Spleen (tissue), 11 donors: Measurements from ENCODE around the gene VPS8. TPM values are rescaled to one million over a fixed set of nuclear protein-coding genes. Genes with fewer than 3 reads are reported as not detected.
A peak's percentile ranks its signal among the peaks of the same experiment; 100 is the strongest.

ENCODE experiments used
- DNase-seq: peaks from one replicate; pipeline ENCODE4 v3.0.0-alpha.2; 2020
- H3K27ac ChIP-seq, 8 donors: fragments of 200-600 bp; sonication (generic) in 7 of 8; 1 replicate in 4 of 8; 2 replicates in 4 of 8; pipeline versions ENCODE4 v1.5.0 to v1.8.0; 2016 to 2021; ENCODE audit warnings: inconsistent platforms in 4 of 8, mild to moderate bottlenecking in 4 of 8, moderate library complexity in 1 of 8
- H3K27me3 ChIP-seq, 7 donors: fragments of 200-600 bp; sonication (generic) in 6 of 7; replicated peaks in 1 of 7; 1 replicate in 4 of 7; 2 replicates in 3 of 7; pipeline versions ENCODE4 v1.5.0 to v1.8.0; 2016 to 2021; ENCODE audit warnings: inconsistent platforms in 3 of 7, mild to moderate bottlenecking in 1 of 7
- H3K36me3 ChIP-seq, 6 donors: fragments of 200-600 bp; sonication (generic) in 5 of 6; 1 replicate in 4 of 6; 2 replicates in 2 of 6; pipeline versions ENCODE4 v1.5.0 to v1.8.0; 2016 to 2021; ENCODE audit warnings: inconsistent platforms in 2 of 6
- H3K4me1 ChIP-seq, 6 donors: fragments of 200-600 bp; sonication (generic) in 5 of 6; 1 replicate in 3 of 6; 2 replicates in 3 of 6; pipeline versions ENCODE4 v1.5.0 to v1.8.0; 2016 to 2021; ENCODE audit warnings: inconsistent platforms in 3 of 6
- H3K4me3 ChIP-seq, 8 donors: fragments of 200-600 bp; sonication (generic) in 7 of 8; 1 replicate in 4 of 8; 2 replicates in 4 of 8; pipeline versions ENCODE4 v1.5.0 to v1.8.0; 2016 to 2021; ENCODE audit warnings: inconsistent platforms in 4 of 8, mild to moderate bottlenecking in 4 of 8, moderate library complexity in 2 of 8
- H3K9me3 ChIP-seq, 8 donors: fragments of 200-600 bp; sonication (generic) in 7 of 8; 1 replicate in 4 of 8; 2 replicates in 4 of 8; pipeline versions ENCODE4 v1.5.0 to v1.8.0; 2016 to 2021; ENCODE audit warnings: inconsistent platforms in 4 of 8
- POLR2A ChIP-seq, 3 donors: fragments of 450-650 bp; IDR thresholded peaks; one replicate each; pipeline ENCODE4 v1.5.1; 2017; ENCODE audit warnings: antibody characterized with exemption in 3 of 3, mild to moderate bottlenecking in 1 of 3
- POLR2AphosphoS5 ChIP-seq, 3 donors: sonication (generic); formaldehyde crosslinking; IDR thresholded peaks; one replicate each; pipeline ENCODE4 v1.5.1; 2017; ENCODE audit warnings: antibody characterized with exemption in 3 of 3
- WGBS, 5 donors: extraction: QIAGEN DNeasy Blood & Tissue Kit in 3 of 5; methylation state at CpG; one replicate each; pipeline versions ENCODE4 v1.1.5 to v1.1.7; 2013 to 2018; 5-methylcytosine and 5-hydroxymethylcytosine counted together
- intact Hi-C: fragments of 100-400 bp; cut with DNase I; formaldehyde crosslinking; loops from one replicate; pipeline ENCODE4 v1.15.0; 2023; ENCODE audit warnings: low total_unique reads
- polyA plus RNA-seq, 3 donors: library from polyadenylated mRNA; stranded (reverse); fragments of 200-250 nt; gene quantifications; one replicate each; pipeline ENCODE4 v1.2.1, GENCODE V29; 2013
- total RNA-seq, 7 donors: library from RNA; depleted of rRNA in 3 of 7; stranded (reverse); fragments of >200 nt in 3 of 7; fragmentation: NEBNext Ultra II Directional in 4 of 7; extraction: Animal tissue kit (Norgen Biotek cat#: 25700) in 4 of 7; gene quantifications; one replicate each; pipeline versions ENCODE4 v1.1.0 to v1.2.1, GENCODE V29; 2016 to 2021
- TF ChIP-seq, protein P1 (sequence below), 11 experiments: fragments of 200-600 bp in 7 of 11; fragments of 450-650 bp in 4 of 11; sonication (generic) in 4 of 11; IDR thresholded peaks in 8 of 11; conservative IDR thresholded peaks in 3 of 11; 1 replicate in 7 of 11; 2 replicates in 4 of 11; pipeline versions ENCODE4 v1.4.0 to v1.8.0; 2016 to 2021; ENCODE audit warnings: antibody characterized with exemption in 11 of 11, inconsistent platforms in 4 of 11, mild to moderate bottlenecking in 1 of 11
- donor health status: healthy with polysubstance abuse.
- donor health status: DM: no; HTN: no; CAD: no; lungs with moderate emphysema.
- donor health status: DM: no; HTN: no; CAD: no.
- donor health status: Bipolar disorder and iron deficiency.
- donor health status: healthy.
- donor health status: DM: no; HTN: no; CAD: no.
- donor health status: DM: yes; HTN: yes; CAD: no.

Gene VPS8
- total and polyA plus RNA-seq, 10 donors = 9.1 to 169 (median 97.5) TPM

DNA sequence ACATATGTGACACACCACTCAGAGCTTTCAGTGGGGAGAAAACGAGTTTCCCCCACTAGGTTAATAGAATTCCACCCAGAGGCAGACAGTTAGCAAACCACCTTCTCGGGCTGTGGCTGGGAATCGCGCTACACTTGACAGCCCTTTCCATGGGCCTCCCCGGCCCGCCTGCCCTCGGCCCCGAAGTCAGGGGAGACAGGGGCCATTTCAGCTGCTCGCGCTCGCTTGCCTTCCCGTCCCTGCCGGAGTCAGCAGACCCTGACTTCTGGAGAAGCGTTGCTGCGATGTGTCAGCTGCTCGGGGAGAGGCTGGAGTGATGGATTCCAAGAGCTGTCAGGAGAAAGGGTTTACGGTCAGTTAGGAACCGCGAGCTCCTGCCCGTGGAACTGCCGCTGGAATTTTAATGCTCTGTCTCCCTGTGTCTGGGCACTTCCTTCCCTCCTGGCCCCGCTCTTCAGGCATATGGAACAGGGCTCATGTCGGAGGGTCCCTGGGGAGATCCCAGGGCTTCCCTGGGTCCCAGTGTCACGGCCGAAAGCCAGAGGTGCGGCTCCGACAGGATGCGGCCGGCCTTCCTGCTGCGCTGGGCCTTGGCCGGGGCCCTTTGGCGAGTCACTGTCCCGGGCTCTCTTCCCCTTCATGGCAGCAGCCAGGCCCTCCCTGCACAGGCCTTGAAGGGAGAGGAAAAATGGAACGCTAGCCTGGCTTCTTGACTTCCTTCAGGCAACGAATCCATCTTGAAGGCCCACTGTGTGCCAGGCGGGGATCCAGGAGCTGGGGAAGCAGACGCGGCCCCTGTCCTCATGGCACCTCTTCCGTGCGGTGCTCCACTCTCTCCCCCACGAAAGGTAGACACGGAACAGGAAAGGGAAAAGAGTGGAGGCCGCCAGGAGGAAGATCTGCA lies 38.4 kb upstream of the VPS8 start:
- Histone ChIP-seq H3K4me3 (peak overlapping the region in 2 of 8 donors; percentile 2 to 7), H3K27me3 (peaks cover 0 to 7% (median 6%) of the 10 kb centered on the region in 7 donors), H3K4me1 (peaks cover 0 to 13% (median 5%) of the 10 kb centered on the region in 6 donors), H3K27ac (peak overlapping the region; percentile 16 to 82 (median 68)), H3K9me3 (no peaks in the 10 kb centered on the region), H3K36me3 (no peaks in the 10 kb centered on the region)
- TF ChIP-seq POLR2A (IDR thresholded peaks at IDR 0.05) = no peak
- TF ChIP-seq POLR2AphosphoS5 (IDR thresholded peaks at IDR 0.05) = peak; percentile 60 to 84 (median 79)
- intact Hi-C loops = no loop called here
- DNase-seq = peak; percentile 85
- WGBS, 5 donors = 71 to 87% (median 77%) methylated on average over 38 to 43 of the region's 43 CpGs

DNA sequence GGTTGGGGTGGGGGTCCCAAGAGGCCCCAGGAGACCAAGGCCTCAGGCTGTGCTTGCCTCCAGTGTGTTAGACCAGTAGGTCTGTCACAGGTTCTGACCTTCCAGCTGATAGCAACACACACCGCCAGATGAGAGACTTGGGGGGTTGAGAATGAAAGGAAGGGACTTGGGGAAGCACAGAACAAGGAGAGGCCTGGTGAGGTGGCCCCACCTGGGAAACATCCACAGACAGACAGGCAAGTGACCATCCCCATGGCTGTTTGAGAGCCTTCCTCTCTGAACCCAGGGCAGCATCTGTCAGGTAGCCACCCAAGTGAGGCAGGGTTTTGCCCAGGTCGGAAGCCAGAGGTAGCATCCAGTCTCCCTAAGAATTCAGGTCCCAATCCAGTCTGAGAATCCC lies 35.0 kb upstream of the VPS8 start:
- 83 to 93% (median 92%) methylated on average over 1 to 2 of the region's 2 CpGs for WGBS, 5 donors
- Histone ChIP-seq H3K27me3 (peaks cover 0 to 20% (median 7%) of the 10 kb centered on the region in 7 donors), H3K9me3 (no peaks in the 10 kb centered on the region), H3K27ac (no peak overlapping the region), H3K36me3 (no peaks in the 10 kb centered on the region), H3K4me3 (no peak overlapping the region), H3K4me1 (peaks cover 0 to 13% (median 5%) of the 10 kb centered on the region in 6 donors)
- peak; percentile 39 for DNase-seq
- TF ChIP-seq, protein P1, sequence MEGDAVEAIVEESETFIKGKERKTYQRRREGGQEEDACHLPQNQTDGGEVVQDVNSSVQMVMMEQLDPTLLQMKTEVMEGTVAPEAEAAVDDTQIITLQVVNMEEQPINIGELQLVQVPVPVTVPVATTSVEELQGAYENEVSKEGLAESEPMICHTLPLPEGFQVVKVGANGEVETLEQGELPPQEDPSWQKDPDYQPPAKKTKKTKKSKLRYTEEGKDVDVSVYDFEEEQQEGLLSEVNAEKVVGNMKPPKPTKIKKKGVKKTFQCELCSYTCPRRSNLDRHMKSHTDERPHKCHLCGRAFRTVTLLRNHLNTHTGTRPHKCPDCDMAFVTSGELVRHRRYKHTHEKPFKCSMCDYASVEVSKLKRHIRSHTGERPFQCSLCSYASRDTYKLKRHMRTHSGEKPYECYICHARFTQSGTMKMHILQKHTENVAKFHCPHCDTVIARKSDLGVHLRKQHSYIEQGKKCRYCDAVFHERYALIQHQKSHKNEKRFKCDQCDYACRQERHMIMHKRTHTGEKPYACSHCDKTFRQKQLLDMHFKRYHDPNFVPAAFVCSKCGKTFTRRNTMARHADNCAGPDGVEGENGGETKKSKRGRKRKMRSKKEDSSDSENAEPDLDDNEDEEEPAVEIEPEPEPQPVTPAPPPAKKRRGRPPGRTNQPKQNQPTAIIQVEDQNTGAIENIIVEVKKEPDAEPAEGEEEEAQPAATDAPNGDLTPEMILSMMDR (IDR thresholded peaks at IDR 0.05 in 8 of 11, conservative IDR thresholded peaks at IDR 0.05 in 3 of 11) = no peak
- no peak for TF ChIP-seq POLR2AphosphoS5 (IDR thresholded peaks at IDR 0.05)
- TF ChIP-seq POLR2A (IDR thresholded peaks at IDR 0.05) = no peak
- intact Hi-C loops = no loop called here

DNA sequence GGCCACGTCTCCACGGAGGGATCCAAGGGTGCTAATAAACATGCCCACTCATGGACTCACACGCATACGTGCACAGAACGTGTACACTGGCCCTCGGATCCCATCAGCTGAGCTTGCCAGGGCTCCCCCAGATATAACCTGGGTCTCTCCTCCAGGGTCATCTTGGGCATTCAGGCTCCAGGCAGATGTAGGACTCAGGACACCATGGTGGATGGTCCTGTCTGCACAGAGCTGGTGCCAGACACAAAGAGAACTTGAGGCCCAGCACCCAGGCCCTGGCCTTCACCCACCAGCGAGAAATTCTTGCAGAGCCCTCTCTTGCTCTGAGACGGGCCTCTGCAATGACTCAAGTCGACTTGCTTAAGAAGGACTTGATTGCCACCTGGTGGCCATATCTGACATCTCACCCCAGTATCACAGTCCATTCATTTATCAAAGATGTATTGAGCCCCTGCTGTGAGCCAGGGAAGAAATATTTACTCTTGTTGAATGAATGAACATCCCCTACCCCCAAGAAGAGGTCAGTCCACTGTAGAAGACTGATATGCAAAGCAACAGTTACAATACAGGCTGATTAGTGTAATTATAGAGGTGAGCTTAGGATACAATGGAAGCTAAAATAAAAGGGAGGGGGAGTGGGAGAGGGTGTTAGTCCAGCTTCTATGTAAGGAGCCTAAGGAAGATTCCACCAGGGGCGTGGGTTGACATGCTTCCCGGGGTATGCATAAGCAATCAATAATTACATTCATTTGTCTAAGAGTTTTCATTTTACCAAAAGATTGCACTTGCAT lies 34.2 kb upstream of the VPS8 start:
- TF ChIP-seq, protein P1 (IDR thresholded peaks at IDR 0.05 in 8 of 11, conservative IDR thresholded peaks at IDR 0.05 in 3 of 11) = peak; percentile 85 to 96 (median 90)
- TF ChIP-seq POLR2A (IDR thresholded peaks at IDR 0.05) = no peak
- no peak for TF ChIP-seq POLR2AphosphoS5 (IDR thresholded peaks at IDR 0.05)
- WGBS, 5 donors = 42 to 47% (median 44%) methylated on average over 11 of the region's 11 CpGs
- intact Hi-C loops = no loop called here

DNA sequence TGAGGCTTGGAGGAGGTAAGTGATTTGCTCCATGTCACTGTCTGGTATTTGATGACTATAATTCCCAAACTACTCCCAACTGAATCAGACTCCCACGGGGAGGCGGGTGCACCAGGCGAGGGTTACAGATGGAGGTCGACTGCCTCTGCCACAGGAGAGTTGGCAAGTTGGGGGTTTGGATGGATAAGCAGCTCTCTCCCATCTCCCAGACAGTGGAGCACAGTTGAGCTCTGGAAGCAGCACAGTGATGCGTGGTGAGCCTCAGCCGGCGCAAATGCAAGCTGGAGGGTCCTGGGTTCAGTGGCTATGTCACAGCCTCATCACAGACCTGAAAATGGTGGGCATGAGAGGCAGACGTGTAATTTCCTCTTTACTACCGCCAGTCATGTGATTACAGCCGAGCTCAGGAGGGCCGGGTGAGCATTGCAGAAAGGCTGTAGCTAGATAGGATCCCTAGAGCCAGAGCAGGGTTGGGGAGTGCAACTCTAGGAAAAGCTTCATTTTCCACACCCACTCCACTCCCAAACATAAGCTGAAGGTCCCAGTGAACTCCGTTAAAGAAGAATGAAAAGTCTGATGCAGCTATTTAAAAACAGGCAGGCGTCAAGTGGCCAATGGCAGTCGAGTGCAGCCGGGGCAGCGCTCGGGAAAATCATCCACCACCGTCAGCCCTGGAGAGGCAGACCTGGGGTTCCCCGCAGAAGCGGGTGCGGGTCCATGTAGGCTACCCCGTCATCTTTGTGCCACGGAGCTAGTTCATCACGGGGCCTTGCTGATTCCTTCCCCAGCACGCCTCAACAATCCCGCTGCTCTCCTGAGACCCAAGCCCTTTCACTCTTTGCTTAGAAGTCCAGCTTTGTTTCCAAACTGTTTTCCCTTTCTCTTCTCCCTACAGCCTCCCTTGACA lies 33.3 kb upstream of the VPS8 start:
- 64 to 72% (median 64%) methylated on average over 25 to 26 of the region's 26 CpGs for WGBS, 5 donors
- Histone ChIP-seq H3K27ac (no peak overlapping the region), H3K27me3 (peaks cover 0 to 24% (median 7%) of the 10 kb centered on the region in 7 donors), H3K9me3 (no peaks in the 10 kb centered on the region), H3K36me3 (no peaks in the 10 kb centered on the region), H3K4me1 (peaks cover 0 to 6% (median 5%) of the 10 kb centered on the region in 6 donors), H3K4me3 (no peak overlapping the region)
- TF ChIP-seq, protein P1 (IDR thresholded peaks at IDR 0.05 in 8 of 11, conservative IDR thresholded peaks at IDR 0.05 in 3 of 11) = no peak
- no peak for TF ChIP-seq POLR2A (IDR thresholded peaks at IDR 0.05)
- TF ChIP-seq POLR2AphosphoS5 (IDR thresholded peaks at IDR 0.05) = no peak
- intact Hi-C loops = no loop called here
- peak; percentile 69 for DNase-seq

More for the DNA sequence above, 34.2 kb upstream of the VPS8 start:
- no peaks in the 10 kb centered on the region for H3K36me3 ChIP-seq
- peak; percentile 81 for DNase-seq
- peaks cover 0 to 20% (median 7%) of the 10 kb centered on the region in 7 donors for H3K27me3 ChIP-seq
- H3K4me3 ChIP-seq = no peak overlapping the region
- no peaks in the 10 kb centered on the region for H3K9me3 ChIP-seq
- H3K27ac ChIP-seq = no peak overlapping the region
- H3K4me1 ChIP-seq = peaks cover 0 to 12% (median 5%) of the 10 kb centered on the region in 6 donors
